Activated effector memory CD4-positive, alpha-beta T cell treated with Interleukin-2 at 50 U/mL for 16 hours (primary cell): ENCODE data around the gene TUBB6.

Source experiments
- DNase-seq: peaks from one replicate; pipeline ENCODE4 v3.0.0-alpha.2; 2020

Gene TUBB6

DNA sequence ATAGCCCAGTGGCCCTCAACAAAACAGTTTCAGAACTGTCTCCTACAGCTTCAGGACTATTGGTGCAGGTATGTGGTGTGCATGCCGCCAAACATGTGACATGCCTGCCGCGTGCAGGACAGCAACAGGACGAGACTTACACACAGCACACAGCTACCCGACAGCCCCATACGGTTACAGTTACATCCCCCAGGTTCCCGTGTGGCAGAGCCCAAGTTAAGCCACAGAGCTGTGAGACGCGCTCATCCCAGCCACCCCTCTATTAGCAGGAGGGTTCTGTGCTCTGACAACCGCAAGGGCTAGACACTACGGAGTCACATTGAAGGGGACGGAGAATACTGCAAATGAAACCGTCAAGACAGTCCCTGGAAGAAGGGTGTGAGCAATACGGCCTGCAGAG is 16.4 kb upstream of the TUBB6 start:
- no peak for DNase-seq

DNA sequence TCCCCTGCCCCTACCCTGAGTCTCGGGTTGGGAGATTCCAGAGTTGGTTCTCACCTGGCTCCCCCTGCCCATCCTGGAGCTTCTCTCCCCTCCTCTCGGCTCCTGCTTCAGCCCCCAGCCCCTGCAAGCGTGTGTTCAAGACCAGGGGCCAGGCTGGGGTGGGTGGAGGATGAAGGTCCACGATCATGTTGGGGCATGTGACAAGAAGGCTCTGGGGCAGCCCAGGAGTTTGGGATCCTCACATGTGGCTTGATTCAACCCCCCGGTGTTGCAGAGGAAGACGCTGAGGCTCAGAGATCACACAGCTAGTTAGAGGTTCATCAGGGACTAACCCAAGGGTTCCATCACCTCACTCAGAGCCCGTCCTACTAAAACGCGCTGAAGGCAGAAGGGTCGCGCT is 14.2 kb upstream of the TUBB6 start:
- DNase-seq, result no peak

DNA sequence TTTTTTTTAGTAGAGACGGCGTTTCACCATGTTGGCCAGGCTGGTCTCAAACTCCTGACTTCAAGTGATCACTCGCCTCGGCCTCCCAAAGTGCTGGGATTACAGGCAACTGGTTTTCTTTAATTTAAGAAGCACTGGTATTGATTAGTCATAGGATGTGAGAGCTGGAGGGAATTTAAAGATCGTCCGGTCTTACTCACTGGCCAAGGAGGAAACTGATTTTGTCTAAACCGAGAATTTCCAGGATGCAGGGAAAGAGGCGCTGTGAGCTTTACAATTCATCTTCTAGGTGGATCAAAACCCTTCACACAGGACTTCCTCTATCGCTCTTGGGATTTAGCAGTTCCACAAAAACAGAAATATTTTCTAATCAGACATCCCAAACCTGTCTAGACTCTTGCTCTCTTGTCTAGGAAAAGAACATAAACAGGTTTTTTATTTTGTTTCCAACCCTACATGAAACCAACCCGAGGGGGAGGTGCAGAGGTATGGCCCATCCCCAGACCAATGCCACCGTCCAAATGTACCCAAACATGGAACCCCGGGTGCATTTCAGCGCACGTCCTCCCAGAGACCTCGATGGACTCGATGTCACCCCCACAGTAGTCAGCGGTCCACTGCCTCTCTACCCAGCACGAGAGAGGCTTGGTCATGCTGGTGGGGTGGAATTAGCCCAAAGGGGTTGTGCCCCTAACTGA is 12.5 kb upstream of the TUBB6 start:
- no peak for DNase-seq

DNA sequence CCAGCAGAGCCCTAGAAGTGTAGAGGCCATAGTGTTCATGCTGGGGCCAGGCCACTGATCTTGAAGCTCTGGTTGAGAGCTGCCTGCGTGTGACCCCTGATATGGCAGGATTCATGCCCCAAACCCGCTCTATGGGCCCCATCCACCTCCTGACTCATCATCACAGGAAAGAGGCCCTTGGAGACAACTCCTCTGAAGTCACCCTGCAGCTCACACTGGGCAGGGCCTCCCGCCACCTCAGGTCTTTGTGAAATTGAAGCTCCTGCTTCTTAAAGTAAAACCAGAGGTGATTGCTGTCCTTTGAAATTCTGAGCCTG is 12.0 kb upstream of the TUBB6 start:
- no peak for DNase-seq

DNA sequence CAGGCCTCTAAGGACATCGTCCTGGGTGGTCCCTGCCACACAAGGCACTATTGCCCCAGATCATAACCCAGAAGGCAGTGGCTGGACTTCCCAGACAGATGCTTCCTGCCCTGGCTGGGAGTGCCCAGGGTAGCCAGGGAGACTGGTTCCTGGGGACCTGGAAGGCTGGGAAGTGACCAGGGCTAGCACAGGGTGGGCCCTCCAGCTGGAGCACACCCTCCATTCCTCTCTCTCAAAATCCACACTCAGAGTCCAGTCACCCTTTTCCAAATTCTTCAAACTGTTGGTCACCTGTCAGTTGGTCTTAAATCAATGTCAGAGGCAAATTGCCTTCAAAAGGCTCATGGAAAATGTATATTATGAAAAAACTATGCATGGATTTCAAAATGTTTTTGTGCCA is 11.6 kb upstream of the TUBB6 start:
- no peak for DNase-seq

DNA sequence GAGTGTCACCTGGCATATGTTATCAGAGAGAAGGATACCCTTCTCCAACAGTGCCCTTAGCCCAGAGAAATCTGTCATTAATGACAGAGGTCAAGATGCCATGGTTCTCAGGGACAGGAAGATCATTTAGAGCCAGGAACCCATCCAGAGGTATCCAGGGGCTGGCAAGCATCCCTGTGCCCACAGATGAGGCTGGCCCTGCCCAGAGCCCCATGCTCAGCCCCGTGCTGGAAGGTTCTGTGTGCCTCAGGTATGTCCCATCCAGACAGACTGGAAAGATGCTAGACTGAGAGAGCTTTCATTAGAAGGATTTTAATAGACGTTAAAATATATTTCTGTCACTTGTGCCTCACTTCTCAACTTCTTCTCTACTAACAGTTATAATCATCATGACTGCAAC is 8.2 kb upstream of the TUBB6 start:
- no peak for DNase-seq

DNA sequence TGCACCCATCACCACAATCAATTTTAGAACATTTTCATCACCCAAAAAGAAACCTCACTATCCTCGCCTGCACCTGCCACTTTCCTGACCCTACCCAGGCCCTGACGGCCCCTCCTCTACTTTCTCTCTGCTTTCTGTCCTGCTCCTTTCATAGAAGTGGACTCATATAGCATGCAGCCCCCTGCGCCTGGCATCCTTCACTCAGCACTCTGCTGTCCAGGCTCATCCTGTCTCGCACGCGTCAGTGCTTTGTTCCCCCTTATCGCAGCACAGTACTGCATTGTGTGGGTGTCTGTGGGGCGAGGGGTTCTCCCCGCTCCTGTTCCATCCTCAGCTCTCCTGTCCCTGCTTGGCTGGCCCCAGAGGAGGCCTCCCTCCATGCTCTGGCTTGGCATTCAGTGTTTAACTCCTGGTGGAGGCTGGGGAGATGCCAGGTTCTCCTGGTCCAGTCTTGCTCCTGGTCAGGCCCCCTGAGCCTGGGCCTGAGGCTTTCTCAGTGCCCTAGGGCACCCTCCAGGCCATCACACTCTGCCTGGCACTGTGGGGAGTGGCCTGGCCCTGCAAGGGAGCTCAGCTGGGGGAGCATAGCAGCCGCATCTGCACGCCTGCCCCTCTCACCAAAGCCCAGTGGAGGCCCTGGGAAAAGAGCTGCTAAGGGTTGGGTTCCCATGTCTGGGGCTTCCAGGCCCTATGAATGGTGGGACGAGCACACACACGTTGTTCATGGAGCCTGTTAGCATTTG is 6.6 kb upstream of the TUBB6 start:
- DNase-seq, result no peak

DNA sequence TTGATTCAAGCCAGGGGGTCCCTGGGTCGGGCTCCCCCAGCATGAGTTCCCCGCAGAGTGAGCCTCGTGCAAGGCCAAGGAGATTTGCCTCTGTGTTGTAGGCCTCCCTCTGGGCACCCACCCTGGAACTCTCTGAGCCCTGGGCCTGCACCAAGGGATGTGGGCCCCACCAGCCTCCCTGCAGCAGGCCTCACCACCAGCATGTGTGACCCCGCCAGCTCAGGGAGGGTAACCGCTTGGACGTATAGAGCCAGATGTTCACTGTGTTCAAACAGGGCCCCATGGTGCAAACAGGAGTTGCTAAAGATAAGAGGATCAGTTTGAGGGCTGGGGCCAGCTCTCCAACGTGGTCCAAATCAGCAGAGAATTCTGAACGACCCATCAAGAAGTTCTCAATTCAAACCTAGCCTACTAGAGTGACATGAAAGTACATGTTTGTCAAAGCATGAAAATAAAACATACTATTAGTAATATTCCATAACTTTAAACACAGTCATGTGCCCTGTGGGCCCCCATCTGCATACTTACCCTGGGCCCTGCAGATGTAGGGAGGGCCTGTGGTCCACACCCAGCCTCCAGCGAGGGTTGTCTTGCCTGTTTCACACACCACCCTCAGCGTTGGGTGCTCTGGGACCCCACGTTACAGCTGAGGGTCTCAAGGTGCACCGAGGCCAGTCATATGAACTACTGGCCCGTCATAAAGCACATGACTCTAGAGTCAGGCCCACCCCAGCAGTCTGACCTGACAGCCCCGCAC is 5.5 kb upstream of the TUBB6 start:
- no peak for DNase-seq

DNA sequence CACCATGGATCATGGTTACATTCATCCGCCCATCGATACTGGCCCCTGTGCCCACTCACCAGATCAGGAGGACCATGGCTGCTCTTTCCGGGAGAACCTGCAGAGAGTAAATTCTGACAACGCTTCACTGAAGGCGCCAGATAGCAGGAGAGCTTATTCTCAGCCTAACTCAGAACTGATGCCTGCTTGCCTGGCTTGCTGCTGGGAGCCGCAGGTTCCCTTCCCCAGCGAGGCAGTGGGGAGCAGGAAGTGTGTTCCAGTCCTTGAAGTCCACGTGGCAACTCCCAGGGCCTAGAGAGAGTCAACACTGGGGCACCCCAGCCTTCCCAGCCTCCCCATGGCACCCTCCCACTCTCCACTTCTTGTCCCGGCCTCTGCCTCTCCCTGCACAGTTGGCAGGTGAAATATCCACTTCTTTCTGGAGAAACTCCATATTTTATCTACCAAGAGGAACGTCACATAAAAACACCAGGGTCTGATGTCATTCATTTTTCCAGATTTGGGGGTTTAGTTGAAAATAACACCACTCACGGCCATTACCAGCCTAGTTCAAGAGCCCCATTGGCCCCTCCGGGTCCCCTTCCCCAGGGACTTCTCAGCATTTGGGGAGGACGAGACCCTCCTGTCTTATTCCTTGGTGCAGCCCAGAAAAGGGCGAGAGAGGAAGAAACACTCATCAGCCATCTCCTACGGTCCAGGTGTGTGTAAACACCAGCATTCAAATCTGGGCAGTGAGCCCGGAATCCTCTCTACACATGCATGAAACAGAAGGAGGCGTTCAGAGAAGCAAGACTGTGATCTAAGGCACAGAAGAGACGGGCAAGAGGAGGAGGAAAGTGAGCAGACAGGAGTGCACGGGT is 3.5 kb upstream of the TUBB6 start:
- no peak for DNase-seq

DNA sequence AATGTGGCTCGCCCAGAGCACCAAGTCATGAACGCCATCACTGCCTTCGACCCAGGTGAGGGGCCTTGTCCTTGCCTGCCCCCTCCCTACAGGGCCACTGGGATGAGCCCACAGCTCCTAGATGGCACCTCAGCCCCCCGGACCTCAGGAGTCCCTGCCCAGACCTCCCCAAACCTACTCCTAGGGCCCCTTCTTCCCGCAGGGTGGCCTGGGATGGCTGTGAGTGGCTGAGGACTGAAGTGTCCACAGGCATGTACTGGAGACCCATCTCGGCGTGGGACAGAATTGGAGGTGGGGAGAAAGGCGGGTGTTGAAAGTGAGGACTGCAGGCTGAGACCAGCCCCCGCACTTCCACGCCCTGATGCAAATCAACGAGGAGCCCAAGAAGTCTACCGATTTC is 2.8 kb upstream of the TUBB6 start:
- no peak for DNase-seq

DNA sequence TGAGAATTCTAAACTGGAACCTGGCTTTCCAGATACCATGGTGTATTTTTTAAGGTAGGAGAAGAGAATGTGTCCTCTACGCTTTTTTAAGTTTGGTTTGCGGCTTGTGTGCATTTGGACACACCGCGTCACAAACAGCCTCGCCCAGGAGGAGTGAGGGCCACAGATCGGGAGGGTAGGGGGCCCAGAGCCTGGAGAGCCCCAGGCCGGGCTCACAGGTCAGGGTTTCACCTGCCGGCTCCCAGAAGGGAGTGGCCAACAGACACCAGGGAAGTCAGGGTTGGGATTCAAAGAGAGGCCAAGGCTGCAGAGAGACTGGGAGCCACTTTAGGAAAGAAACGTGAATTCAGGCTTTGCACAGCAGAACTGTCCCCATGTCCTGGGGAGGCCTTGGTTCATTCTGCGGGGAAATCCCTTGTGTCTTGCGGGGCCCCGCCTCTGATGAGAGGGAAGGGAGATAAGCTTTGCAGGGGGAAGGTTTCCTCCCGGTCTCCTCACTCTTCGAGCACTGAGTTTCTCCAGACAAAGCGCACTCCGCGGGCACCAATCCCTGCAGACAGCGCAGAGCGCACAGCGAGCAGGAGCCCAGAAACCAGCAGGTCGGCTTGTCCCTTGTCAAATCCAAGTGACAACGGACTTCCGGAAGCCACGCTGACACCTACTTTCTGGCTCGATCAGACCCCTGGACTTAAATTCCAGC is 2.0 kb upstream of the TUBB6 start:
- DNase-seq, result no peak

DNA sequence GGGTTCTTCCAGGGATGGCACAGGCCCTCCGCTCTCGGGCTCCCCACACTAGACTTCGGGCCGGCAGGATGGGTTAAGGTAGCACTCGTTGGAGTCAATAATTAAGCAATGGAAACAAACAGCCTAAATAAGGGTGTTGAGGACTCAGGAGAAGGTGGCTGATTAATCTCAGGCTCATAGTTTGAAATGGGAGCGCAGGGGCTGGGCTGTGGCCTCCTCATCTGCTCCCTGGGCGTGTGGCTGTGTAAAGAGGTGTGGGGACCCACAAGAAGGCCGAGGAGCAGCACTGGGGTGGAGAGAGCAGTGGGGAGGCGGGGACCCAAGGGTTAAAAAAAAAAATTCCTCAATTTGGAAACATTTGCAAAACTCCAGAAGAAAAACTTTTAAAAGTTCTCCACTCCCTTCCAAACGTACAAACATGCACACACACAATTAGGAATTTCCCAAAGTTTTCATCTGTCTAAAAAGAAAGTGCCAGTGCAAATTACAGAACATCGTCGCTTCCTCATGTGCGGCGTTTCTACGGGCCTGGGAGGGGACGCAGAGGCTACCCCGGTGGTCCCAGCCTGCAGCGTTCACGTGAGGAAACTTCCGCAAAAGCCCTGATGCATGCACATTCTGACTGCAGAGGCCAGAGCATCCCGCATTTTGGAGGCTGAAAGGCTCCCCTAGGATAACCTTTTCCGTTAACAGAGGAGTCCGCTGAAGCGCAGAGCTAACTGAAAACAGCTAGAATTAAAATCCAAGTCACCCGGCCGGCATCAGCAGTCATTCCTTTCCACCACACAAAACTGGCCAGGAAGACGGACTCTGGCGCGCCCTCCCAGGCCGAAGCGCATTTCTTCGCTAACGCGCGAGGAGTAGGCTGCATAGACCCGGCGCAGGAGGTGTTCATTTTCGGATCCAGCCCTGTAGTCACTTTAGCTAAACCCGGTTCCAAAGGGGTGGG is 1.0 kb upstream of the TUBB6 start:
- no peak for DNase-seq

DNA sequence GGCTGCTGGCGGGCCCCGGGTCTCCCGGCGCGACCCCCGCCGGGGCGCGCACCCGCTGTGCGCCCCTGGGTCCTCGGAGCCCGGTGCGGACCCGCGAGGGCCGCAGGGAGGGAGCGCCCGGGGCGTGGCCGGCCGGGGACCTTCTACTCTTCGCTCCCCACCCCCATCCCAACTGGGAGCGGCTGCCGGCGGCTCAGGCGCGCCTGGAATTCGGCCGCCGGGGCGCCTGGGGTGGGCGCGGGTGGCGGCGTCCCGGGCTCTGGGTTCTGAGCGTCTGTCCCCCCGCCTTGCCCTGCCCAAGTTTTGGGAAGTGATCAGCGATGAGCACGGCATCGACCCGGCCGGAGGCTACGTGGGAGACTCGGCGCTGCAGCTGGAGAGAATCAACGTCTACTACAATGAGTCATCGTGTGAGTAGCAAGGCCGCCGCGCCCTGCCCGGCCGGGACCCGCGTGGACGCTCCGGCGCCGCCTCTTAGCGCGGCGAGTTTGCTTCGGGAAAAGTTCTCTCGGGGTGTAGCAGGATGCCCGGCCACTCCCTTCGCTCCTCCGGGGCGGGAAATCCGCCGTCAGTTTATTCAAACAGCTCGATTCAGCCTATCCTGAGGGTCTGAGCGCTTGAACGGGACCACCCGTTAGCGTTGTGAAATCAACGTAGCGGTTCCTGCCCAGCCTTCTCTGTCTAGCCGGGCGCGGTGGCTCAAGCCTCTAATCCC is 502 bp downstream of the TUBB6 start:
- no peak for DNase-seq

DNA sequence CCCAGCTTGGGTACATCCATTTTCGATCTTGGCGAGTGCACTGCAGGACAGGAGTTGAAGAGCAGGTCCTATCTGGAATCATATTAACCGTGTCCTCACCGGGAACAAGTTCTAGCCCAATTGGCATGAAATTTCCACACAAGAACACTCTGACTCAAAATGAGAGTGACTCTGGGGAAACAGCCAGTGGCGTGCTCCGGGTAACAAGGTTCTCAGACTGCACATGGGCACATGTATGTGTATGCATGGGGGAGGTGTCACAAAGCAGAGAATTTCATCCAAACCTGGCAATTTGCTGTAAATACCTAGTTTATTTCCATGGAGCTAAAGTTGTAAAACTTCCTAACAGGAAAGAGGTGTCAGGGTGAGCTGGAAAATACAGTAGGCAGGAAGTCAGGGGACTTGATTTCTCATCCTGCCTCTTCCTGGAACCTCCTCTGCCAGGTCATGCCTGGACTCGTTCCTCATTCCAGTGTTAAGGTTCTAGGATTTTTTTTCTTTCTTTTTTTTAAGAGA is 1.7 kb downstream of the TUBB6 start:
- DNase-seq, result no peak

DNA sequence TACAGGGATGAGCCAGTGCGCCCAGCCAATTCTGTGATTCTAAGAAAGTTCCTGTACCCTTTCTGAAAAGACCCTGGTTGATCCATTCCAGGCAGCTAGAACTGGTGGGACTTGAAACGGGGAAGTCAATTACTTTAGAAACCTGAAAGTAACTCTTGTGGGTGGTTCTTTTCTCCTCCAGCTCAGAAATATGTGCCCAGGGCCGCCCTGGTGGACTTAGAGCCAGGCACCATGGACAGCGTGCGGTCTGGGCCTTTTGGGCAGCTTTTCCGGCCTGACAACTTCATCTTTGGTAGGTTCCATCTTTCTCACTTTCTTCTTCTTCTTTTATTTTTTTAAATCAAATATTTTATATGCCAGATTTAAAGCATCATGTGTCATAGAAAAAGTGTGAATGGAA is 2.7 kb downstream of the TUBB6 start:
- no peak for DNase-seq

DNA sequence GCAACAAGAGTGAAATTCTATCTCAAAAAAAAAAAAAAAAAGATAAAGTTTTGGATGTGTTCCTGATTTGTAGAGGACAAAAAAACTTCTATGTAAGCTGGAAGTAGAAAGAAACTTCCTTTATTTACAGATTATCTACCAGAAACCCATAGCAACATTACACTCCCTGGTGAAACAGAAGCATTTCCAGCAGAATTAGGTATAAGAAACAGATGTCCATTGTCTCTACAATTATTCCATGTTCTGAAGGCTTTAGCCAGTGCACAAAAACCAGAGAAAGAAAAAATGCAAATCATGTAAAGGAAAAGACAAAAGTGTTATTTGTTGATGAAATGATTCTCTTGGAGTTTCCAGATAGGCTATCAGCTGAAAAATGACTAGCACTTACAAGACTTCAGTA is 4.9 kb downstream of the TUBB6 start:
- no peak for DNase-seq

DNA sequence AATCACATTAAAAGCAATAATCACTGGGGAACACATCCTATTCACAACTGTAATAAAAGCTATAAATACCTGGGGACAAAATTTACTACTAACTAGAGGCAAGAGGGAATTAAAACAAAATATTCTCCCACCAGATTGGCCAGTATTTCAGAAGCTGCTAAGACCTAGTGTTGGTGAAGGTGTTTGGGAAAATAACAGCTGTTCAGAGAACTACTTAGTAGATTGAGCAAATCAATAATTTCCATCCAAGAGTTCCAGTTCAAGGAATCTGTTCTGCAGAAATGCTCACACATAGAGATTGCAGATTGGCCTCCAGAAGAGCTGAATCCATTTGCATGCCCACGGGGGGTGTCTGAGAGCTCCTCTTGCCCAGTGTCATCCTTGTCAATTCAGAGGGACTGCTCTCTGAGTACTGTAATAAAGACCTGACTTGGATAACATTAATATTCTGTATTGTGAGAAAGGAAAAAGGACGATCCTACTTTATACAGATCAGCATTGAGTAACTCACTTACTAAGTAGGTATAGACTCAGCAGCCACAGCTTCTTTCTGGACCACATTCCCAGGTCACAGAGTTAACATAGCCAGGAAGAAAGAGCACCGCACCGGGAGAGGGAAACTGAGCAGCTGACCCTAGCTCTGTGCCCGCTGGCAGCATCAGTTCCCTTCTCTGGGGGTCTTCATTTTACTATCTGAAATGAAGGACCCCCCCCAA is 5.6 kb downstream of the TUBB6 start:
- DNase-seq, result no peak

DNA sequence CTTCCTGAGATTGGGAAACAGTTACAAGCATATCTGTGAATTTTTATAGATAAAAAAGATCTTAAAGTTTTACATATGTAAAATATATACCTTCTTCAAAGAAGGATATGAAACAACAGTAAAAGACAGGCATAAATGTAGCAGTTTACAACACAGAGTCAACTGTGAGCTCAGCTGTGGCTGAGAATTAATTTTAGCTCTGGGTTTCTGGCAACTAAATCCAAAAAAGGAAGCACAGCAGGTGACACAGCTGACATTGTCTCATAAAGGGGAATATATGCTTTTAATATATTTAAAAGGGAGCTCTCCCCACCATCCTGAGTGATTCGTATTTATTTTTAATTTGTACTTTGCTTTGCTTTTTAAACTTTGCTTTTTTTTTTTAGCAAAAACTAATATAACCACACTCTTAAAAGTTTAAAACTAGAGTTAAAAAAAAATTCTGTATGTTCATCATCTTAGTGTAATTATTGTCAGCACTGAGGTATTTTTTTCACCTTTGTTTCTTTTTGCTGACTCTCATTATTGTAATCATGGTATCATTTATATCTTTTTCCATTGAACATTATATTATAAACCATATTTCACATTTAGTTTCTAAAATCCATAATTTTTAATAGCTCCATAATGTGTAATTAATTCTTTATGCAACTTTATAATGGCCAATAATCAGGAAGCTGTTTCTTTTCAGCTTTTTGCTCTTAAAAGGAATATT is 6.7 kb downstream of the TUBB6 start:
- DNase-seq, result no peak

DNA sequence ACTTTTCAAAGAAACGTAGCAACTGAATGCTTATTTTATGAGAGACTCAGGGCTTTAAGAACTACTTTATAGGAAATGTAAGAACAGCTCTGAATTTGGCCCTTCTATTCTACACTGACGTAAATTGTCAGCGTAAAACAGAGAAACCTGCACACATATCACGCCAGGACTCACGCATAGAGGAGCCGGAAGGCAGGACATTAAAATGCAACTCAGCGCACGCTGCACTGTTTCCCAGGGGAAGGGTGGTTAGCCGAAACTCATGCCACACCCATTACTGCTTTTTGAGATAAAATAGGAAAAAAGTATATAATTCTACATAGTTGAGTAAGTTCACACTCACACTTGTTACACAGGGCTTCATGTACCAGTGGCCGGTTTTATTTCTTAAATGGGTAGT is 7.4 kb downstream of the TUBB6 start:
- no peak for DNase-seq
